HG03103 (cell line): ENCODE measurements around the gene GPR143.
"Not testable (repeated sequence)": the region's sequence is repeated elsewhere in the genome, so short reads cannot be mapped to it uniquely, and the experiment has no call there.

ENCODE experiments used
- ATAC-seq: cut with Tn5 transposase; IDR thresholded peaks from one replicate; pipeline ENCODE4 v1.9.1; 2021; ENCODE audit warnings: low read depth; ENCODE audit not compliant: unreplicated experiment

The GPR143 gene

GRCh38 chrX:9770319-9770718 is 4.7 kb upstream of the GPR143 start:
- no peak for ATAC-seq

GRCh38 chrX:9768321-9768839 is 2.7 kb upstream of the GPR143 start:
- not testable (repeated sequence) for ATAC-seq

- ATAC-seq, result no peak
Observed at GRCh38 chrX:9767375-9767774, 1.7 kb upstream of the GPR143 start.

GRCh38 chrX:9765072-9765736 is 443 bp downstream of the GPR143 start:
- no peak for ATAC-seq

- ATAC-seq, result no peak
Observed at GRCh38 chrX:9759337-9759736, 6.3 kb downstream of the GPR143 start.

- no peak for ATAC-seq
Observed at GRCh38 chrX:9758021-9758638, 7.5 kb downstream of the GPR143 start.

- ATAC-seq, result no peak
Observed at GRCh38 chrX:9757366-9757765, 8.3 kb downstream of the GPR143 start.

GRCh38 chrX:9749146-9749692 is 16.4 kb downstream of the GPR143 start:
- no peak for ATAC-seq

GRCh38 chrX:9747644-9748043 is 18.0 kb downstream of the GPR143 start:
- ATAC-seq, result no peak

GRCh38 chrX:9746148-9746888 is 19.3 kb downstream of the GPR143 start:
- ATAC-seq, result no peak

- ATAC-seq, result no peak
Observed at GRCh38 chrX:9745417-9746115, 20.1 kb downstream of the GPR143 start.

GRCh38 chrX:9739130-9739529 is 26.5 kb downstream of the GPR143 start:
- ATAC-seq, result no peak

GRCh38 chrX:9738151-9738550 is 27.5 kb downstream of the GPR143 start:
- ATAC-seq, result no peak

- ATAC-seq, result no peak
Observed at GRCh38 chrX:9737363-9737762, 28.3 kb downstream of the GPR143 start.

GRCh38 chrX:9730752-9731151 is 34.9 kb downstream of the GPR143 start:
- ATAC-seq, result no peak

- ATAC-seq, result no peak
Observed at GRCh38 chrX:9730078-9730477, 35.6 kb downstream of the GPR143 start.

GRCh38 chrX:9729171-9729885 is 36.3 kb downstream of the GPR143 start:
- no peak for ATAC-seq

GRCh38 chrX:9728261-9728660 is 37.4 kb downstream of the GPR143 start:
- no peak for ATAC-seq

GRCh38 chrX:9724711-9725110 is 40.9 kb downstream of the GPR143 start:
- ATAC-seq, result no peak

- ATAC-seq, result no peak
Observed at GRCh38 chrX:9717376-9717775, 48.3 kb downstream of the GPR143 start.
